GM23248 (cell line): ENCODE results near the gene GJD3. TPM values are rescaled to one million over a fixed set of nuclear protein-coding genes. Genes with fewer than 3 reads are reported as not detected.
A peak's percentile ranks its signal among the peaks of the same experiment; 100 is the strongest.

Experiments
- DNase-seq: peaks from one replicate; pipeline ENCODE4 v3.0.0-alpha.2; 2015
- H2AFZ ChIP-seq: fragments of 200-600 bp; sonication (generic); 2 replicates; pipeline ENCODE4 v1.6.1; 2016; ENCODE audit warnings: antibody characterized with exemption
- H3F3A ChIP-seq: fragments of 200-600 bp; sonication (generic); 2 replicates; pipeline ENCODE4 v1.6.1; 2016; ENCODE audit warnings: mild to moderate bottlenecking, antibody characterized with exemption, mixed run types; ENCODE audit not compliant: insufficient read depth
- H3K27ac ChIP-seq: fragments of 200-600 bp; sonication (generic); 2 replicates; pipeline ENCODE4 v1.5.1; 2016; ENCODE audit warnings: mild to moderate bottlenecking
- H3K27me3 ChIP-seq: fragments of 200-600 bp; sonication (generic); replicated peaks from 2 replicates; pipeline ENCODE4 v1.6.1; 2016; ENCODE audit warnings: mild to moderate bottlenecking; ENCODE audit not compliant: insufficient read depth
- H3K36me3 ChIP-seq: fragments of 200-600 bp; sonication (generic); 2 replicates; pipeline ENCODE4 v1.6.1; 2016; ENCODE audit warnings: low read depth, mild to moderate bottlenecking
- H3K4me1 ChIP-seq: fragments of 200-600 bp; sonication (generic); 2 replicates; pipeline ENCODE4 v1.6.1; 2016; ENCODE audit warnings: mild to moderate bottlenecking; ENCODE audit not compliant: insufficient read depth
- H3K4me2 ChIP-seq: fragments of 200-600 bp; sonication (generic); one replicate; pipeline ENCODE4 v1.6.1; 2016; ENCODE audit warnings: mild to moderate bottlenecking; ENCODE audit not compliant: unreplicated experiment
- H3K4me3 ChIP-seq: fragments of 200-600 bp; sonication (generic); 2 replicates; pipeline ENCODE4 v1.5.1; 2016; ENCODE audit warnings: mild to moderate bottlenecking
- H3K79me2 ChIP-seq: fragments of 200-600 bp; sonication (generic); 2 replicates; pipeline ENCODE4 v1.6.1; 2016; ENCODE audit warnings: mild to moderate bottlenecking; ENCODE audit not compliant: insufficient read depth
- H3K9ac ChIP-seq: fragments of 200-600 bp; sonication (generic); 2 replicates; pipeline ENCODE4 v1.6.1; 2016; ENCODE audit warnings: mild to moderate bottlenecking
- H3K9me2 ChIP-seq: fragments of 200-600 bp; sonication (generic); 2 replicates; pipeline ENCODE4 v1.6.1; 2016; ENCODE audit warnings: mixed run types, mild to moderate bottlenecking, moderate library complexity; ENCODE audit not compliant: insufficient read depth
- H3K9me3 ChIP-seq: fragments of 200-600 bp; sonication (generic); one replicate; pipeline ENCODE4 v1.6.1; 2017; ENCODE audit warnings: low read depth
- H4K20me1 ChIP-seq: fragments of 200-600 bp; sonication (generic); 2 replicates; pipeline ENCODE4 v1.6.0; 2016; ENCODE audit not compliant: insufficient read depth
- EZH2 ChIP-seq: fragments of 200-600 bp; sonication (generic); IDR thresholded peaks from 2 replicates; pipeline ENCODE4 v1.6.1; 2018; ENCODE audit warnings: antibody characterized with exemption, mild to moderate bottlenecking; ENCODE audit not compliant: insufficient read depth, poor library complexity, severe bottlenecking
- EZH2phosphoT487 ChIP-seq: fragments of 200-600 bp; sonication (generic); IDR thresholded peaks from 2 replicates; pipeline ENCODE4 v1.6.1; 2018; ENCODE audit warnings: antibody characterized with exemption, moderate library complexity, mild to moderate bottlenecking, low read depth; ENCODE audit not compliant: insufficient read depth
- WGBS, 2 experiments: methylation state at CpG; one replicate each; pipeline ENCODE4 v1.1.6; 2015 to 2017; ENCODE audit warnings: low lambda C conversion rate in 2 of 2, low coverage in 1 of 2; ENCODE audit errors: missing lambda C conversion rate in 2 of 2; 5-methylcytosine and 5-hydroxymethylcytosine counted together
- in situ Hi-C: fragments of 300-500 bp; cut with MboI; formaldehyde crosslinking; loops from 2 replicates; pipeline ENCODE4 v1.15.0; 2020
- polyA plus RNA-seq: library from polyadenylated mRNA; unstranded; fragments of >200 nt; fragmentation: Nextera tagmentation; extraction: Ambion mirVana; gene quantifications from 2 replicates; pipeline ENCODE4 v1.2.1, GENCODE V29; 2016
- total RNA-seq: library from RNA; depleted of rRNA; stranded (reverse); fragments of >200 nt; shearing (Covaris generic); gene quantifications from 2 replicates; pipeline ENCODE4 v1.2.3, GENCODE V29; 2014

Gene GJD3
- total and polyA plus RNA-seq, 2 experiments from 2014 or later, result 1.2 to 2.0 TPM

- H3K9me3 ChIP-seq, result no peaks in the 10 kb centered on the region
- no peak for TF ChIP-seq EZH2phosphoT487
- no peak overlapping the region for H3K4me3 ChIP-seq
- no peaks in the 10 kb centered on the region; the same call in 1 of the 2 replicates for H3K4me1 ChIP-seq
- H3K9me2 ChIP-seq, result no peaks in the 10 kb centered on the region
- no peaks in the 10 kb centered on the region for H3K79me2 ChIP-seq
- no peak overlapping the region for H3K9ac ChIP-seq
- DNase-seq, result no peak
- H4K20me1 ChIP-seq, result no peaks in the 10 kb centered on the region
- H3K36me3 ChIP-seq, result no peaks in the 10 kb centered on the region
- in situ Hi-C loops, result loop anchor here (10.0 to 25.0 kb wide), 2 partner anchors 169 to 421 kb away; partner anchors contain the start of genes KRT27 and KRT28
- H3K4me2 ChIP-seq, result no peak overlapping the region
- no peak overlapping the region for H3K27ac ChIP-seq
- no peaks in the 10 kb centered on the region for H3K27me3 ChIP-seq
- H2AFZ ChIP-seq, result no peak overlapping the region
- WGBS, 2 experiments, result 92 to 96% methylated on average over 17 to 18 of the region's 18 CpGs
- H3F3A ChIP-seq, result no peaks in the 10 kb centered on the region
Measured at GRCh38 chr17:40366076-40366860, 1.7 kb upstream of the GJD3 start.

- Histone ChIP-seq H3K27me3 (no peaks in the 10 kb centered on the region), H3K9me2 (no peaks in the 10 kb centered on the region), H3K4me2 (no peak overlapping the region), H3K27ac (no peak overlapping the region), H3K4me1 (no peaks in the 10 kb centered on the region; the same call in 1 of the 2 replicates), H3K9ac (no peak overlapping the region), H3K4me3 (no peak overlapping the region), H3F3A (no peaks in the 10 kb centered on the region), H4K20me1 (no peaks in the 10 kb centered on the region), H3K36me3 (no peaks in the 10 kb centered on the region), H3K79me2 (no peaks in the 10 kb centered on the region), H3K9me3 (no peaks in the 10 kb centered on the region), H2AFZ (no peak overlapping the region)
- 90 to 91% methylated on average over 9 of the region's 9 CpGs for WGBS, 2 experiments
- no peak for TF ChIP-seq EZH2phosphoT487
- no peak for TF ChIP-seq EZH2
- in situ Hi-C loops, result loop anchor here (10.0 to 25.0 kb wide), 2 partner anchors 170 to 422 kb away; partner anchors contain the start of genes KRT27 and KRT28
- no peak for DNase-seq
Measured at GRCh38 chr17:40364906-40365305, 369 bp upstream of the GJD3 start.

- Histone ChIP-seq H3K4me1 (no peaks in the 10 kb centered on the region; the same call in 1 of the 2 replicates), H3K27ac (no peak overlapping the region), H3K4me2 (peak overlapping the region; percentile 67), H2AFZ (peak overlapping the region; percentile 83), H3K9me2 (no peaks in the 10 kb centered on the region), H3K27me3 (no peaks in the 10 kb centered on the region), H3F3A (peaks cover 1% of the 10 kb centered on the region), H3K4me3 (peak overlapping the region; percentile 76), H3K9me3 (no peaks in the 10 kb centered on the region), H3K9ac (peak overlapping the region; percentile 77), H4K20me1 (no peaks in the 10 kb centered on the region), H3K36me3 (no peaks in the 10 kb centered on the region), H3K79me2 (no peaks in the 10 kb centered on the region)
- peak; percentile 71 for DNase-seq
- in situ Hi-C loops, result loop anchor here (10.0 to 25.0 kb wide), 2 partner anchors 172 to 424 kb away; partner anchors contain the start of genes KRT27 and KRT28
- WGBS, 2 experiments, result 0 to 3% methylated on average over 41 to 77 of the region's 91 CpGs
- TF ChIP-seq EZH2phosphoT487 (no peak), EZH2 (no peak)
Measured at GRCh38 chr17:40363111-40363827, 1.3 kb downstream of the GJD3 start.

- Histone ChIP-seq H3K9me3 (no peaks in the 10 kb centered on the region), H3K9ac (peak overlapping the region; percentile 77), H3K4me2 (peak overlapping the region; percentile 67), H3K79me2 (no peaks in the 10 kb centered on the region), H3K9me2 (no peaks in the 10 kb centered on the region), H3K4me3 (peak overlapping the region; percentile 76), H3K27me3 (no peaks in the 10 kb centered on the region), H3F3A (peaks cover 7% of the 10 kb centered on the region), H4K20me1 (no peaks in the 10 kb centered on the region), H2AFZ (peak overlapping the region; percentile 83), H3K4me1 (no peaks in the 10 kb centered on the region; the same call in 1 of the 2 replicates), H3K36me3 (no peaks in the 10 kb centered on the region), H3K27ac (no peak overlapping the region)
- peak; percentile 89 for DNase-seq
- in situ Hi-C loops, result loop anchor here (10.0 to 25.0 kb wide), 2 partner anchors 172 to 425 kb away; partner anchors contain the start of genes KRT27 and KRT28
- TF ChIP-seq EZH2phosphoT487, result no peak
- TF ChIP-seq EZH2, result no peak
- 1 to 2% methylated on average over 32 to 34 of the region's 58 CpGs for WGBS, 2 experiments
Measured at GRCh38 chr17:40362696-40363110, 1.8 kb downstream of the GJD3 start.
